ENCODE results near the gene IFI27L2.

IFI27L2 gene

DNA sequence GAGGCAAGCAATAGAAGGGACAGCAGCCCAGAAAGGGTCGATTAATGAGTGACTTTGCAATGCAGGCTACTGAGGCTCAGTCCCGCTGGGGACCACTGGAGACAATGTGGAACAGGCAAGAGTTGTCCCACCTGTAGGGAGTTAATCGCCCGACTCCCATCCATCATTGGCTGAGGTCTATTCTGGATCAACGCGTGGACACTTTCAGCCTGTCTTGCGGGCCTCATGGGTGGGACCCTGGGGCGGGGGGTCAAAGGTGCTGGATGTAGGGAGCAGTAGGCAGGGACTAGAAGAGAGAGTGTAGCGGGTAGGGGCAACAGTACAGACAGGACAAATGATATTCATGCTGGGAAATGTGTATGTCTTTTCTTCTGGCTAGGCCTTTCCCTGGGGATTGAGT, 6.1 kb downstream of the IFI27L2 start:
- DNase-seq (ENCODE audit: low spot score), result no peak

DNA sequence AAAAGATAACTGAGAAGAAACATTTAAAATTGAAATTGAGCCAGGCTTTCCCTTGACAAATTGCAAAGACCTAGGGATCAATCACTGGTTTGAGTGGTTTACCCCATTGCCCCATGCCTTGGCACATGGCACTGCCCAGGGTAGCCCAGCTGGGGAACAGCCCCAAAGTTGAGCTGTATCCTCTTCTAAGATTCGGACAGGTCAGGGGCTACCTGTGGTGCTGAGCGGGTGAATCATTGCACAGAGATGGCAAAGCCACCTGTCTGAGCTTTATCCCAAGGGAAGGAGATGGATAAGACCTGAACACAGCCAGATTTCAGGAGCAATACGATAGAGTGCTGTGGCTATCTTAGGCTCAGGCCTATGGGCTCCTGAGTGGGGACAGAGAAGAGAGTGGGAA, 7.0 kb downstream of the IFI27L2 start:
- DNase-seq (ENCODE audit: low spot score), result no peak

DNA sequence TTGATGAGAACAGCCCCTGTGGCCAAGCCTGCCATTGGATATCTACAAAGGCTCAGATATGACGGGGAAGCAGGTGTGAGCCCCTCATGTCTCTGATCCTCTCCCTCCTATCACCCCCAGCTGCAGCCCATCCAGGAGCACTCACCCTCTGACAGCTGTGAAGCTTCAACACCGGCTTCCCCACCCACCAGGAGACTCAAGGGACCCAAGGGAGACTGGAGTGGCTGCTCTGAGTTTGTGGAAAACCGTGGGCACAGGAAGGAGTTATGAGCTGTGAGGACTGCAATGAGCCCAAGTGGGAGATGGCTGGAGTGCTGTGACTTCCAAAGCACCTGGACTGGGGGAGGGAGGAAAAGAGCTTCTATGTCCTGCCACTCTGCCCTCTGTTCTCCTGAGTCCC, 7.9 kb downstream of the IFI27L2 start:
- DNase-seq (ENCODE audit: low spot score), result no peak

DNA sequence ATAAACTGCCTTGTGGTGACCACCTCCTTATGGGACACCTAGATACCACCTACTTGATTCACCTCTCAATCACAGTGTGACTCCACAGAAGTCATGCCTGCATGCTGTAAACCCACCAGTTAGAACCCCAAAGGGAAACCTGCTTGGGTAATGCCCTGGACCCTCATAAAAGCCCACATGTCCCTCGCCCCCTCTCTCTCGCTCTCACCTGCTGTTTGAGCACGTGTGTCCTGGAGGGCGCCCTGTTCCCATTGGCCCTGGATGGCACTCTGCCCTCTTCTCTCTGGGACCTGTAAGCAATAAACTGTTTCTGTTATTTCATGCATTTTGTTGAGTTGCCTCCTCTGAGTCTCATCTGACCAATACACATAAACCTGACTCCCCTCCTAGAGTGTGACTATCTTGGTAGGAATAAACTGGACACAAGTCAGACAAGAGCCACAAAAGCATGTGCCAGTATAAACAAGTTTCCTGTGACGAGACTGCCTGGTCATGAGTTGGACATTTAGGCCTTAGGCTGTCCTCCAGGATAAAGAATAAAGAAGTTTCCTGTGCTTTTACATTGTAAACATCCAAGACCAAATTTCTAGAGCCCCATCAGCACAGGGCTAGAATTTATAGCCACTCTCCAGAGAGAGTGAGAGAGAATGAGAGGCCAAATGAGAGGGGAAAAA, 8.6 kb downstream of the IFI27L2 start:
- no peak for DNase-seq (ENCODE audit: low spot score)

DNA sequence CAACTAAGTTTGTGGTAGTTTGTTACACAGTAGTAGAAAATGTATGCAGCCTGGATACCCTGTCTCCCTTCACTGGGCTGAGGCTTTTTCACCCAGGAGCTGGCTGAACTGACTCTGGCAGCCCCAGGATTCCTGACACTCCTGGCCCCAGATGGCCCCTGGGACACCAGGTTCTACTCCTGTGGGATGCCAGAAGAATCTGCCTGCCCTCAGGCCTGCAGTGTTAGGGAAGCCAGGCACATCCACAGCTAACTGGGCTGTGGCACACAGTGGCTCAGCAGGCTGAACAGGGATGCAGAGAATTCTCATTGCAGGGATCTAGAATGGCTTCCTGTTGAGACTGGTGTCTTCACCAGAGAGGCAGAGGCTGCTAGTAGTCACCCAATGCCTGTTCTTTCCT, 10.3 kb downstream of the IFI27L2 start:
- no peak for DNase-seq (ENCODE audit: low spot score)

DNA sequence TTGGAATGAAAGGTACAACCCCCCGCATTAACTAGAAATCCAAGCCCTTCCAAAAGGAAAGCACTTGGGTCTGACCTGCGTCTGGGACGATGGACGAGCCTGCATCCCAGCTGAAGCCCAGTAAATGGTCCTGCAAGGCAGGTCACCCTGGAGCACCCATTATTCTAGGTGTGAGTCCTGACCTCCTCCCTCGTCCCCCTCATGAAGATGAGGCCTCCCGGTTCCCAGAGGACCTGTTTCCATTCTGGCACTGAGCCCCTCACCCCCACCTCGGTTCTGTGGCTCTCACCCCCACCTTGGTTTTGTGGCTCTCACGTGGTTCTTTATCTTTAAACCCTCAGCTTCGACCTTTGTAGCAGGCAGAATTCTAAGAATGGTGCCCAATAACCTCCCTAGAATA, 11.5 kb downstream of the IFI27L2 start:
- no peak for DNase-seq (ENCODE audit: low spot score)

DNA sequence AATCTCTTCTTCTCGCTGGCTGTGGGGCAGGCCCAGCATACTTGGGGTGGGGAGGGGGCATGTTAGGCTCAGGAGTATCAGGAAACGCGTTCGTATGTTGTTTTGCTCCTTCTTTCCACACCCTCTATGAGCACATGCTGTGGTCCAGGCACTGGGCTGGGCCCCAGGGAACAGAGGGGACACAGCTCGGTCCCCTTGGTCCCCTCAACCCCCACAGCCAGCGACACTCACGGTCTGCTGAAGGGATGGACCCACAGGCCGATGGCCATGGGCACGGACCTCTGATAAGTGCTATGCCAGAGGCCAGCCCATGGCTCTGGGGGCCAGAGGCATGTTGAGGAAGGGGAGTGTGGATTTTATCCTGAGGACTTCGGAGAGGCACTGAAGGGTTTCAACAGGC, 12.7 kb downstream of the IFI27L2 start:
- DNase-seq (ENCODE audit: low spot score), result no peak

DNA sequence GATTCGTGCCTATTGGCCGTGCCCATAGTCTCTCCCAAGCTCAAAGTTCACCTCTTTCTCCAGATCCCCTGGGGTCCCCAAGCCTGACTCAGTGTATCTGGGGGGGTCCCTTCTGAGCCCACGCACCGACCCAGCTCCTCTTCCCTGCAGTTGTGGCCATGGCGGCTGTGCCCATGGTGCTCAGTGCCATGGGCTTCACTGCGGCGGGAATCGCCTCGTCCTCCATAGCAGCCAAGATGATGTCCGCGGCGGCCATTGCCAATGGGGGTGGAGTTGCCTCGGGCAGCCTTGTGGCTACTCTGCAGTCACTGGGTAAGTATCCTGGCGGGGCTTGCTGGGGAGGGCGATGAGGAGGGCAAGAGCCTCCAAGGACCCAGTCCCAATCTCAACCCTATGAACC, 13.8 kb downstream of the IFI27L2 start:
- no peak for DNase-seq (ENCODE audit: low spot score)

DNA sequence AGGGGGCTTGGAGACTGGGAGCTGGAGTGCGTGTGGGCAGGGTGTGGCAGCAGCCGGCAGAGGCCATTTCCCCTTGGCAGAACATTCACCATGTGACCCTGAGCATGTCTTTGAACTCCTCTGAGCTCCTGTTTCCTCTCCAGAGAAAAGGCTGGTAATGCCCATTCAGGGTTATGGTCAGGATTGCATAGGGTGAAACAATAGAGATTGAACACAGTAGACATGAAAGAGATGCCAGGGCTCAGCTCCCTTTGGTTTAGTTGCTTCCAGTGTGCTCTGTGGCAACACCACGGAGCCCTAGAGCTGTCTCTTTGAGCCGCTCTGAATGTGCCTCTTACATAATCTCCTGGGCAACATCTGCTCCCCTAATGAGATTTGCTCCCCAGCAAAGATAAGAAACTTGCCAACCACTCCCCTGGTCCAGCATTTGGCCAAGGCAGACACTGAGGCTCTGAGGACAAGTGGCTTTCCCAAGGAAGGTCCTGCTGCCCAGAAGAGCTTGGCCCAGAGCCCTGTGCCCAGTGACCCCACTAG, 14.3 kb downstream of the IFI27L2 start:
- peak; percentile 33 for DNase-seq (ENCODE audit: low spot score)

DNA sequence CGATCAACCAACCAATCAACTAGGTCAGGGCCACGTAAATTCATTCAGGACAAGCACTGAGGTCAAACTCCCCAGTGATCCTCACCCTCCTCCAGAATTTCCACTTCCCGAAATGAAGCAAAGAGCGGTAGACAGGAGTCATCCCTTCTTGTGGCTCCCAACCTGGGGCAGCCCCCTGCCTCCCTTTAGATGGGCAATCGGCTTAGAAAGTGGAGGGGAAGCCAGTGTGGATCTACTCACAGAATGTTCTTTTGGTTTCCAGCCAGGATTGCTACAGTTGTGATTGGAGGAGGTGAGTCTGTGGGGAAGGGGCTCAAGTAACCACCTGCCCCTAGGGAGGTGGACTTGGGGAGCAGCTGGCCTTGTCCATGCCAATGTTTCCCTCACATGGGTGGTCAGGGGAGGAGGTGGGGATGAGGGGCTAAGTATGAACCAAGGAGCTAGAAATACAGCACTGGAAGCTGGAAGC, 14.8 kb downstream of the IFI27L2 start:
- no peak for DNase-seq (ENCODE audit: low spot score)

DNA sequence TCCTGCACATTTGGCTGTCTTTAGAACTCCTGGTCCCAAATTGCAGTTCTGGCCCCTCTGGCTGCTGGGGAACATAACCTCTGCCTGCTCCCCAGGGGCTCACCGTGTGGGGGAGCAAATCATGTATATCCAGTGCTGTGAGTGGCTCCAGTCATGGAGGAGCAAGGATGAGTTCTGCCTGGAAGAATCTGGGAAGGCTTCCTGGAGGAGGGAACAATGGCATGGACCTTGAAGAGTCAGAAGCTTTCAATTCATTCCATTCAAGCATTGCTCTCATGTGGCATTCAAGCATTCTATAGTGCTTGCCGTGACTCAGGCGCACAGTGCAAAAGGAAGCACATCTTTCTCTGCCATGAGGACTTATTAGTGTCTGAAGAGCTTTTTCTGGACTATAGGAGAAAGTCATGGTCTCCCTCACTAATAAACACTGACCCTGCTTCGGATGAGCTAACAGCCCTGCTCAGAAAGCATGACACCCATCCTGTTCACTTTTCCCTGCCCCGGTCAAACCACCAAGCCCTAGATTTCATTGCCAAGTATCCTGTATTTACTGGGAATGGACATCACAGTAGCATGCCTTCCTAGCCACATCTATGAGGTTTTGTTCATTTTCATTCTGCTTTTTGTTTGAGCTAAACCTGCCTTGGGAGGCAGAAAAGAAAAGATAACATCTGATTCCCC, 15.4 kb downstream of the IFI27L2 start:
- DNase-seq (ENCODE audit: low spot score), result no peak

DNA sequence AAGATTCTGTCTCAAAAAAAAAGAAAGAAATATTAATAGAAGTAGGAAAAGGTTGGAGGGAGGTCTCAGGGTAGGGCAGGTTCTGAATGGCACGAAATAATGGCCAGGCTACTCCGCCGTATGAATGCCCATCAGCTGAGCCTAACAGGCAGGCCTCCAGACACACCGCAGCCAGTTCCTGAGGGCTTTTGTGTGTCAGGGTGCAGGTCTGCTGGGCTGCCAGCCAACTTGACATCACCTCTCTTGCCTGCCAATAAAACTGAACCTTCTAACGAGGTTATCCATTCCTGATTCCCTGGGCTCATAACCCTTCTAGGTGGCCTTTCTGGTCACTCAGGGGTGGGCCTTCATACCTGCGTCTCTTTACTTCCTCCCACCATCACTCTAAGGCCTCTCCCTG, 15.9 kb downstream of the IFI27L2 start:
- no peak for DNase-seq (ENCODE audit: low spot score)

DNA sequence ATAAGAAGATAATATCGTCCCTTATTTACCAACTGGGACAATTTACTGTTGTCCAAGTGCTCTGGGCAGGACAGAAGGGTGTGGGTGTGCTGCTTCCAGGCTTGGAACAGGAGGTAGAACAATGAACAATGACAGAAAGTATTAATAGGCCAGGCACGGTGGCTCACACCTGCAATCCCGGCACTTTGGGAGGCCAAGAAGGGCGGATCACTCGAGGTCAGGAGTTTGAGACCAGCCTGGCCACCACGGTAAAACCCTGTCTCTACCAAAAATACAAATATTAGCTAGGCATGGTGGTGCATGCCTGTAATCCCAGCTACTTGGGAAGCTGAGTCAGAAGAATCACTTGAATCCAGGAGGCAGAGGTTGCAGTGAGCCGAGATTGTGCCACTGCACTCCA, 16.3 kb downstream of the IFI27L2 start:
- DNase-seq (ENCODE audit: low spot score), result no peak

DNA sequence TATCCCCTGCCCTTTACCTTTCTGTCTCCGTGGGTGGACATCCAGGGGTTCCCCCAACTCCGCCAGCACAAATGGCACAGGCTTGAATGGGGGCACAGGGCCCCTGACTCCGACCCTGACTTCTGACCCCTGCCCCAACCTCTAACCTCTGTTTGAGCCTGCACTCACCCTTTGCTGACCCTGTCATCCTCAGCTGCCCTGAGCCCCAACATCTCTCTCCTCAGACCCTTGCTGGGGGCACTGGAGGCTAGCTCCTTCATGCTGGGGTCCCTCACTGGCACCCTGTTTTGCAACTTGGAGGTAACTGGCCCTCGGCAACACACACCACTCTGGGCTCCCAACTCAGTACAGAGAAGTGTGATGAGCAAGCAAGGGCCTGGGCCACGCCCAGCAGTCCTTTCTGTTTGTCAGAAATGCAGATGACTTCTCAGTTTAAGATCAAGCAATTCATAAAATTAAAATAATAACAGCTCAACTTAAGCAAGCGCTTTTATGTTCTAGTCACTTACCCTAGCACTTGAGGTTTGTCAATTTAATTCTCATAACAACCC, 16.8 kb downstream of the IFI27L2 start:
- no peak for DNase-seq (ENCODE audit: low spot score)

DNA sequence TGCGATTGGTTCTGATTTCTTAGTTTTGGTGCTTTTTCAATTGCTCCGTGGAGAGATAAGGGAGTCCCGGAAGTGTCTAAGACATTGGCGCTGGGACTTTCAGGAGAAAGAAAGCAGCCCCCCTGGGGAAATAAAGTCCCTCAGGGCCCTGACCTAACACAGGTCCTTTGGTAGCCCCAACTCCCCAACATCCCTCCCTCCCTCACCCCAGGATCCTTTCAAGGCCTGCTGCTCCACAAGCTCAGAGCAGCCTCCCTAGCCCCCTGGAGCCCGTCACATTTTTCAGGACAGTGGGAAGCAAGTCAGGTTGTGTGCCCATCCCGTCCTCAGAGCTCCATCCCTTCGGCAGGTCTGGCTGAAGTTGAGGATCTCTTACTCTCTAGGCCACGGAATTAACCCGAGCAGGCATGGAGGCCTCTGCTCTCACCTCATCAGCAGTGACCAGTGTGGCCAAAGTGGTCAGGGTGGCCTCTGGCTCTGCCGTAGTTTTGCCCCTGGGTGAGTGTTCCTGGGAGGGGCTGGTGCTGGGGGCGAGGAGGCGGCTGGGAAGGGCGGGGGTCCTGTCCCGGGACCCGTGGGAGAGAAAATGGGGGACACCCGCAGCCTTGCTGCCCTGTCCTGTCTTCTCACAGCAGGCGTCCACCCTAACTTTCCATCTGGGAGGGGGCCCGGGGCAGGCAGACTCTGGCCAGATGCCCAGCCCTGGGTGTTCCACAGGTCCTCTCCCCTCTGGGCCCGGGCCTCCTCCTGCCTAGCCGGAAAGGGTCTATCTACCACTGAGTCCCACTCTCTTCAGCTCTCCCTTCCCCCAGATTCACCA, 17.9 kb downstream of the IFI27L2 start:
- DNase-seq (ENCODE audit: low spot score), result no peak

DNA sequence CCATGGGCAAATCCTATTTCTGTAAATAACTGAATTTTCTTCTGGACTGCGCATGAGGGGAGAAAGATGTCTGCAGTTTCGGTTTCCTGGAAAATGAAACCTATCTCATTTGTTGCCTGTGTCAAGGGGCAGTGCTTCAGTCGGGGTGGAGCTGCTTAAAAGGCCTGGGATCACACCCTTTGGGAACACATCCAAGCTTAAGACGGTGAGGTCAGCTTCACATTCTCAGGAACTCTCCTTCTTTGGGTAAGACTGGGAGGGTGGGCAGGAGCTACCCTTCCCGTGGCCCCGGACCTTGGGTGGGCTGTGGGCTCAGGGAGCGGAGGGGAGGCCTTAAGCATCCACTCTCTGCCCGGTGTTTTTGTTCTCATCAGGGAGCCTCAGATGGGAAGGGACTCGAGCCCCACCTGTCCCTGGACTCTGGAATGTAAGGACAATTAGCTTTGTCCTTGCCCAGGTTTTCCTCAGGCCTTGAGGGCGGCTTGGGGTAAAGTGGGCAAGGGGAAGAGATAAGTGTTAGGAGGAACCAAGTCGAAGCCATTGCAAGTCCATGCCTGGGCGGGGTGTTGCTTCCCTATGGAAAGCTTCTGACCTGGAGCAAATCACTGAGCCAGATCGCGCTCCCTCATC, 18.7 kb downstream of the IFI27L2 start, which contains the start of gene IFI27:
IFI27 (plus strand) TSS at position 185 of the 630 bp plus-strand sequence.
- DNase-seq (ENCODE audit: low spot score), result no peak

DNA sequence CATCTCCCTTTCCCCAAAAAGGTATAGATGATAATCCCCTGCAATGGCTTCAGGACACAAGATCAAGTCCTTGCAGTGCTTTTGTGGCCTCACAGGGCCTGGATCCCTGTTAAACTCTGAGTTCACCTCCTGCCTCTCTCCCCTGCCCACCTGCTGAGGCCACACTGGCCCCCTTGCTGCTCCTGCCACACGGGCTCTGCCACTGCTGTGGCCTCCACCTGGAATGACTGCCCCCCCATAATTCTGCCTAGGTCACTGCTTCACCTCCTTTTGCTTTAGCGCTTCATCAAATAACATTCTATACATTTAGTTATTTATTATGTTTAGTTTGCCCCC, 19.5 kb downstream of the IFI27L2 start:
- no peak for DNase-seq (ENCODE audit: low spot score)

DNA sequence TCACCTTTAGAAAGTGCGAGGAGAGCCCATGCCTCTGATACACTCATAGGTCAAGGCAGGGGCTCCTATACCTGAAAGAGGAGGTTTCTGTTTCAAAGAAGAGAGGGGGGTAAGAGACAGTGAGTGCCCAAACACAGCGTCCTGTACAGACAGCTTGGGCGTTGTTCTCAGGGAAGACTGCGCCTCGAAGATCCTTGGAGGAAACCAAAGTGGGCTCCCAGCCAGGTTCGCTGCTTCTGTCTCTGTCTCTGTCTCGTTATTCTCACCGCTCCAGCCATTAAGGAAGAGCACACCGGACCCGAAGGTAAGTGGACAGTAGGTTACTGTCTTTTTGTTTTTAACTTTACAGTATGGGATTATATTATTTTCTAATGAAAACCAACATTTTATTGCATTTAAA, 24.7 kb downstream of the IFI27L2 start:
- no peak for DNase-seq (ENCODE audit: low spot score)

DNA sequence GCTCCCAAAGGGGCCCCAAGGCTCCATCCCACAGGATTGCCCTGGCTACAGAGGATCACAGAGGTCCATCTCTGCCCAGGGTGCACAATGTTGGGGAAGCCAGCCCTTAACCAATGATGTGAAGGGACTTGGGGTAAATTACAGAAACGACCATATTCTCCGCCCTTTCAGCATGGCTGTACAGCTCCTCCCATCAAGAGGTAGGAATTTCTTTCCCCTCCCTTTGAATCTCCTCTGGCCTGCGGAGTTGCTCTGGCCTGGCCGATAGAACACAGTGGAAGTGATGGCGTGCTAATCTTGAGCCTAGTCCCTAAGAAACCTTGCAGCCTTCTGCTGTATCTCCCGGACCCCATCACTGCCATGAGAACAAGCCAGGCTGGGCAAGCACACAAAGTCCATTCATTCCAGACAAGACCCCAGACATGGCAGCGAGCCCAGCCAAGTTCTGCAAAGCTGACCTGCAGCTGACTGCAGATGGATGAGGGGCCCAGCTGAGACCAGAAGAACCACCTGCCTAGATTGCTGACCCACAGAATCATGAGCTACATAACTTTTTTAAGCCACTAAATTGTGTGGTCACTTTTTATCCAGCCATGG, 25.8 kb downstream of the IFI27L2 start:
- DNase-seq (ENCODE audit: low spot score), result peak; percentile 37

DNA sequence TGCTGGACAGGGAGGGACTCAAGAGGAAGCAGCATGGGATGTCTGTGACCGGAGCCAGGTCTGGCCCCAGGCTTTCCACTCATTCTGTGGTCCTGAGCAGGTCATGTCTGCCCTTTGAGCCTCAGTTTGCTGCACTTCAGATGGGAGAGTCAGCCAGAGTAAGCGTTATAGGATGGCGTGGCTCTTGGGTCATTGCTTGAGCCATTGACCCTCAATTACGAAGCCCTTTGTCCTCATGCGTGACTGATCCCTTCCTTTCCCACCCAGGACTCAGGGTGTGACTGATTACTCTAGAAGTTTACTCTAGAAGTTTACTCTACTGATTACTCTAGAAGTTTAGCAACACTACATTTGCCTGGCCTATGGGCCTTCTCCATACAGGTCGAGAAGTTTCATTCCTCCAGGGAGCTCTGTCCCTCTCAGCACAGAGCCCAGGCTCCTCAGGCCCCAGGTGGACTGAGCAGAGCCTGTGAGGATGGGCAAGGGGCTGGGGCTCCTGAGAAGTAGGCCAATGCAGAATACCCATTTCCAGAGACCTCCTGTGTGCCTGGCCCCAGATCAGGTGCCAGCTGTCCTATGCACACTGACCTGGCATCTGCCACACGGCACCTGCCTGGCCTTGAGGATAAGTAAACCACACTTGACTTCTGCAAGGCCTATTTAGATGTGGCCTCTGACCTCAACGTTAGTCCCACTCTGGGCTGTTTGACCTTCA, 26.5 kb downstream of the IFI27L2 start:
- no peak for DNase-seq (ENCODE audit: low spot score)

DNA sequence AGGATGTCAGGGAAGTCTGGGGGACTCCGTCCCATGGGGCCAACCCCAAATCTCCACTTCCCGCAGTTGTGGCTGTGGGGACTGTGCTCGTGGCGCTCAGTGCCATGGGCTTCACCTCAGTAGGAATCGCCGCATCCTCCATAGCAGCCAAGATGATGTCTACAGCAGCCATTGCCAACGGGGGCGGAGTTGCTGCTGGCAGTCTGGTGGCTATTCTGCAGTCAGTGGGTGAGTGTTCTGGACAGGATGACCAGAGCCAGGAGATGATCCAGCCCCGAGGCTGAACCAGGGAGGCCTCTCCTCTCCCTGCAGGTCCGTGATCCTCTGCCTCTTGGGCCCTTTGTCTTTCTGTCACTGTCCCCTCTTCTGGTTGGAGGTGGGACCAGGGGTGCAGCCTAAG, 27.7 kb downstream of the IFI27L2 start:
- DNase-seq (ENCODE audit: low spot score), result no peak
